ENCODE results near the gene OTOA.

GRCh38 chr16:21722771-21723455 lies 59.1 kb downstream of the OTOA start:
- no peak for TF ChIP-seq CTCF (conservative IDR thresholded peaks at IDR 0.05 in 1 of 2, IDR thresholded peaks at IDR 0.05 in 1 of 2; ENCODE audit: extremely low read depth in 1 of 2, insufficient read depth in 1 of 2, low read depth in 1 of 2, low read length in 2 of 2)
- no peak for TF ChIP-seq EZH2 (IDR thresholded peaks at IDR 0.05; ENCODE audit: borderline replicate concordance, low read length)

Measured in mammary epithelial cell (primary cell).